ENCODE measurements around the gene MYMK.

The MYMK gene

GRCh38 chr9:133477992-133478850 is 46.5 kb downstream of the MYMK start:
- peak; percentile 13 for DNase-seq

GRCh38 chr9:133477461-133477860 is 47.3 kb downstream of the MYMK start:
- DNase-seq = no peak

- DNase-seq = no peak
Measured at GRCh38 chr9:133476941-133477340, 47.8 kb downstream of the MYMK start.

- DNase-seq = no peak
Measured at GRCh38 chr9:133476036-133476931, 48.5 kb downstream of the MYMK start.

- no peak for DNase-seq
Measured at GRCh38 chr9:133475292-133476012, 49.3 kb downstream of the MYMK start.

GRCh38 chr9:133474853-133475252 is 49.9 kb downstream of the MYMK start:
- no peak for DNase-seq

- no peak for DNase-seq
Measured at GRCh38 chr9:133474215-133474614, 50.5 kb downstream of the MYMK start.

- no peak for DNase-seq
Measured at GRCh38 chr9:133473743-133474142, 51.0 kb downstream of the MYMK start.

GRCh38 chr9:133472753-133473378 is 51.9 kb downstream of the MYMK start:
- DNase-seq = no peak

GRCh38 chr9:133472277-133472645 is 52.5 kb downstream of the MYMK start:
- no peak for DNase-seq

GRCh38 chr9:133471551-133472276 is 53.0 kb downstream of the MYMK start:
- no peak for DNase-seq

GRCh38 chr9:133470988-133471387 is 53.8 kb downstream of the MYMK start:
- DNase-seq = no peak

- DNase-seq = no peak
Measured at GRCh38 chr9:133470427-133470924, 54.3 kb downstream of the MYMK start.

- no peak for DNase-seq
Measured at GRCh38 chr9:133468777-133469421, 55.9 kb downstream of the MYMK start.

- DNase-seq = no peak
Measured at GRCh38 chr9:133468374-133468773, 56.4 kb downstream of the MYMK start.

GRCh38 chr9:133467101-133467500 is 57.7 kb downstream of the MYMK start:
- no peak for DNase-seq

- DNase-seq = no peak
Measured at GRCh38 chr9:133465984-133466383, 58.8 kb downstream of the MYMK start.

GRCh38 chr9:133464638-133465037 is 60.1 kb downstream of the MYMK start:
- no peak for DNase-seq
